ENCODE measurements around the gene TSR3.
"Not testable (repeated sequence)": the region's sequence is repeated elsewhere in the genome, so short reads cannot be mapped to it uniquely, and the experiment has no call there.

The TSR3 gene

DNA sequence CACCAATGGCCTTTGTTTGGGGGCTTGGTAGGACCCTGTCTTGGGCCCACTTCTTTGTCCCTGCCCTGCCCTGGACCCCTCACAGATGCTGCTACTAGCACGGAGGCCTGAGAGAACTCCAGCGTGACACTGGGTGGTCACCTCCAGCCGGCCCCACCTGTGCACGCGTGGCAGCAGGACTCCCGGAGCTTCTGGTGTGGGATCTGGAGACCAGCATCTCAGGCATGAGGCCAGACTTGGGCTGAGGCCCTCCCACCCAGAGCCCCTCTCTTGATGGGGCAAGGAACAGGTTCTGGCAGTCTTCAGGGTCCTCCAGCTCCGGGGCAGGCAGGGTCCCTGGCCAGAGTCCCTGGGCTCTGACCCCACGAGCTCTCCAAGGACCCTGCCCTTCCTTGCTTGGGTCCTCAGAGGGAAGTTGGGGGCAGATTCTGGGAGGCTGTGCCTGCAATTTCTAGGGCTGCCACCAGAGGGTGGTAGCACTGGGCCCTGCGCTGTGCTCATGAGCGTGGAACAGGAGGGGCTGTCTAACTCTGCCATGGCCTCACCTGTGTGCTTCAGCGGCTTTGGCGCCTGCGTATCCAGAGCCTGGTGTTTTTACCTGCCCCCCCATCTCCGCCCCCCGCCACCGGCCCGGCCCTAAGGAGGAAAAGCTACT lies 21.3 kb downstream of the TSR3 start:
- Histone ChIP-seq H3K36me3 (ENCODE audit: low read length) (no peaks in the 10 kb centered on the region), H3K27ac (ENCODE audit: low read depth, low read length) (no peak overlapping the region), H2AFZ (ENCODE audit: low read depth, low read length, severe bottlenecking) (no peak overlapping the region), H3K4me3 (ENCODE audit: insufficient read depth, low read length, poor library complexity, severe bottlenecking) (no peak overlapping the region), H4K20me1 (ENCODE audit: low read depth, low read length) (no peaks in the 10 kb centered on the region), H3K9me2 (replicated peaks; ENCODE audit: insufficient read depth, low read length) (no peaks in the 10 kb centered on the region), H3K4me2 (ENCODE audit: low read depth, low read length, poor library complexity, severe bottlenecking) (no peak overlapping the region), H3K27me3 (ENCODE audit: low read length) (no peaks in the 10 kb centered on the region), H3F3A (ENCODE audit: insufficient read depth) (no peaks in the 10 kb centered on the region), H3K9me3 (ENCODE audit: insufficient read depth, low read length) (no peaks in the 10 kb centered on the region), H3K79me2 (ENCODE audit: insufficient read depth, low read length) (no peaks in the 10 kb centered on the region), H3K9ac (ENCODE audit: low read length) (no peak overlapping the region)
- TF ChIP-seq EZH2phosphoT487 (conservative IDR thresholded peaks at IDR 0.05; ENCODE audit: low read length), result no peak
- TF ChIP-seq, protein P1, sequence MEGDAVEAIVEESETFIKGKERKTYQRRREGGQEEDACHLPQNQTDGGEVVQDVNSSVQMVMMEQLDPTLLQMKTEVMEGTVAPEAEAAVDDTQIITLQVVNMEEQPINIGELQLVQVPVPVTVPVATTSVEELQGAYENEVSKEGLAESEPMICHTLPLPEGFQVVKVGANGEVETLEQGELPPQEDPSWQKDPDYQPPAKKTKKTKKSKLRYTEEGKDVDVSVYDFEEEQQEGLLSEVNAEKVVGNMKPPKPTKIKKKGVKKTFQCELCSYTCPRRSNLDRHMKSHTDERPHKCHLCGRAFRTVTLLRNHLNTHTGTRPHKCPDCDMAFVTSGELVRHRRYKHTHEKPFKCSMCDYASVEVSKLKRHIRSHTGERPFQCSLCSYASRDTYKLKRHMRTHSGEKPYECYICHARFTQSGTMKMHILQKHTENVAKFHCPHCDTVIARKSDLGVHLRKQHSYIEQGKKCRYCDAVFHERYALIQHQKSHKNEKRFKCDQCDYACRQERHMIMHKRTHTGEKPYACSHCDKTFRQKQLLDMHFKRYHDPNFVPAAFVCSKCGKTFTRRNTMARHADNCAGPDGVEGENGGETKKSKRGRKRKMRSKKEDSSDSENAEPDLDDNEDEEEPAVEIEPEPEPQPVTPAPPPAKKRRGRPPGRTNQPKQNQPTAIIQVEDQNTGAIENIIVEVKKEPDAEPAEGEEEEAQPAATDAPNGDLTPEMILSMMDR (IDR thresholded peaks at IDR 0.05; ENCODE audit: insufficient read depth, low read length, poor library complexity, severe bottlenecking), result peak; percentile 67

DNA sequence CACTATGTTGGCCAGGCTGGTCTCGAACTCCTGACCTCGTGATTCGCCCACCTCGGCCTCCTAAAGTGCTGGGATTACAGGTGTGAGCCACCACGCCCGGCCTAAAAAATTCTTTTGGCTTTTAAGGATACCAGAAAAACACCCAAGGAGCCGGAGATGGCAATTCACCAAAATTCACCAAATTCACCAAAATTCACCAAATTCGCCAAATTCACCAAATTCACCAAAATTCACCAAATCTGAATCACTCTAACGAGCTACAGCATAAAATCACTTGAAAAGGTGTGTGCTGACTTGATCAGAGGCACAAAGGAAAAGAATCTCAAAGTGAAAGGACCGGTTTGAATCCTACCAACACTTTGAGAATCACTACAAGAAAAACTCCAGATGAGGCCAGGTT lies 22.7 kb downstream of the TSR3 start:
- H3K4me3 ChIP-seq (ENCODE audit: insufficient read depth, low read length, poor library complexity, severe bottlenecking); H3K27me3 ChIP-seq (ENCODE audit: low read length); H2AFZ ChIP-seq (ENCODE audit: low read depth, low read length, severe bottlenecking); H3K9me2 ChIP-seq (replicated peaks; ENCODE audit: insufficient read depth, low read length); H3K27ac ChIP-seq (ENCODE audit: low read depth, low read length); H3F3A ChIP-seq (ENCODE audit: insufficient read depth); H3K9ac ChIP-seq (ENCODE audit: low read length); H3K36me3 ChIP-seq (ENCODE audit: low read length); H3K9me3 ChIP-seq (ENCODE audit: insufficient read depth, low read length); H4K20me1 ChIP-seq (ENCODE audit: low read depth, low read length); H3K79me2 ChIP-seq (ENCODE audit: insufficient read depth, low read length); H3K4me2 ChIP-seq (ENCODE audit: low read depth, low read length, poor library complexity, severe bottlenecking): not testable (repeated sequence)

DNA sequence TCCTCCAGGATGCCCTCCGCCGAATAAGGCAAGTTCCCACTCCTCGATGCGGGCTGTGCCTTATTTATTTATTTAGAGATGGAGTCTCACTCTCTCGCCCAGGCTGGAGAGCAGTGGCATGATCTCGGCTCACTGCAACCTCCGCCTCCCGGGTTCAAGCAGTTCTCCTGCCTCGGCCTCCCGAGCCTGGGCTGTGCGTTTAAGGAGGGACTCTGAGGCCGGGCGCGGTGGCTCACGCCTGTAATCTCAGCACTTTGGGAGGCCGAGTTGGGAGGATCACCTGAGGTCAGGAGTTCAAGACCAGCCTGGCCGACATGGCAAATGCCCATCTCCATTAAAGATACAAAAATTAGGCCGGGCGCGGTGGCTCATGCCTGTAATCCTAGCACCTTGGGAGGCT lies 23.5 kb downstream of the TSR3 start:
- H4K20me1 ChIP-seq (ENCODE audit: low read depth, low read length); H3K4me2 ChIP-seq (ENCODE audit: low read depth, low read length, poor library complexity, severe bottlenecking); H3K4me3 ChIP-seq (ENCODE audit: insufficient read depth, low read length, poor library complexity, severe bottlenecking); H3K27me3 ChIP-seq (ENCODE audit: low read length); H3K9me2 ChIP-seq (replicated peaks; ENCODE audit: insufficient read depth, low read length); H3K36me3 ChIP-seq (ENCODE audit: low read length); H2AFZ ChIP-seq (ENCODE audit: low read depth, low read length, severe bottlenecking); H3K9ac ChIP-seq (ENCODE audit: low read length); H3K27ac ChIP-seq (ENCODE audit: low read depth, low read length); H3K9me3 ChIP-seq (ENCODE audit: insufficient read depth, low read length); H3F3A ChIP-seq (ENCODE audit: insufficient read depth); H3K79me2 ChIP-seq (ENCODE audit: insufficient read depth, low read length): not testable (repeated sequence)

DNA sequence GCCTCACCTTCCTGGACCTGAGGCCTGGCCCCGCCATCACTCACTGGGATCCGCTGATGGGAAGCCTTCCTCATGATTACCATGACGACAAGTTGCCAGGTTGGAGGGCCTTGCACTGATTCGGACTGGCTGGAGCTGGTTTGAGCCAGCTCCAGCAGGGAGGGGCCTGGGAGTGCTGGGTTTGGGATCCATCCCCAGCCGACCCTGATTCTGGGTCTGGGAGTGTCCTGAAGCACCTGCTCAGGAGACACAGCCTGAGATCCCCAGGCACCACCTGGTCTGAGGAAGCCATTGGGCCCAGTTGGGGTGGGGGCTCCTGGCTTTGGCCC lies 24.1 kb downstream of the TSR3 start:
- no peak overlapping the region for H3K9ac ChIP-seq (ENCODE audit: low read length)
- no peaks in the 10 kb centered on the region for H3K27me3 ChIP-seq (ENCODE audit: low read length)
- H3K79me2 ChIP-seq (ENCODE audit: insufficient read depth, low read length), result no peaks in the 10 kb centered on the region
- no peak overlapping the region for H3K4me2 ChIP-seq (ENCODE audit: low read depth, low read length, poor library complexity, severe bottlenecking)
- no peaks in the 10 kb centered on the region for H4K20me1 ChIP-seq (ENCODE audit: low read depth, low read length)
- H3F3A ChIP-seq (ENCODE audit: insufficient read depth), result 0 out of 2 replicates have a peak, but pooled peaks cover 4% of the 10 kb centered on the region
- TF ChIP-seq, protein P1 (IDR thresholded peaks at IDR 0.05; ENCODE audit: insufficient read depth, low read length, poor library complexity, severe bottlenecking), result no peak
- no peak for TF ChIP-seq EZH2phosphoT487 (conservative IDR thresholded peaks at IDR 0.05; ENCODE audit: low read length)
- H3K9me3 ChIP-seq (ENCODE audit: insufficient read depth, low read length), result no peaks in the 10 kb centered on the region
- no peak overlapping the region for H3K27ac ChIP-seq (ENCODE audit: low read depth, low read length)
- H2AFZ ChIP-seq (ENCODE audit: low read depth, low read length, severe bottlenecking), result no peak overlapping the region
- H3K36me3 ChIP-seq (ENCODE audit: low read length), result no peaks in the 10 kb centered on the region
- no peaks in the 10 kb centered on the region for H3K9me2 ChIP-seq (replicated peaks; ENCODE audit: insufficient read depth, low read length)
- no peak overlapping the region for H3K4me3 ChIP-seq (ENCODE audit: insufficient read depth, low read length, poor library complexity, severe bottlenecking)
